ENCODE data around the gene RARG. TPM values are rescaled to one million over a fixed set of nuclear protein-coding genes. Genes with fewer than 3 reads are reported as not detected.
"Not testable (repeated sequence)": the region's sequence is repeated elsewhere in the genome, so short reads cannot be mapped to it uniquely, and the experiment has no call there.

The RARG gene
- total RNA-seq, 1 donor from 2014 or later = 18.2 TPM

- ATAC-seq = no peak
- intact Hi-C loops (cut with DNase I) = loop anchor here (5.0 kb wide), 1 partner anchor 113 kb away; no protein-coding TSS in a partner anchor
- no peak for DNase-seq (ENCODE audit: missing footprints)
Measured at GRCh38 chr12:53184828-53185227, 47.2 kb downstream of the RARG start.

GRCh38 chr12:53182903-53183302 lies 49.1 kb downstream of the RARG start:
- intact Hi-C loops (cut with DNase I) = loop anchor here (5.0 kb wide), 1 partner anchor 111 kb away; no protein-coding TSS in a partner anchor
- ATAC-seq (no peak), DNase-seq (ENCODE audit: missing footprints) (no peak)

- intact Hi-C loops (cut with DNase I) = loop anchor here (1.0 to 5.0 kb wide), 2 partner anchors 83 to 110 kb away; no protein-coding TSS in a partner anchor
- no peak for ATAC-seq
- no peak for DNase-seq (ENCODE audit: missing footprints)
Measured at GRCh38 chr12:53181935-53182334, 50.1 kb downstream of the RARG start.

GRCh38 chr12:53180931-53181645 lies 50.9 kb downstream of the RARG start:
- intact Hi-C loops (cut with DNase I) = loop anchor here (1.0 to 5.0 kb wide), 2 partner anchors 82 to 109 kb away; no protein-coding TSS in a partner anchor
- DNase-seq (ENCODE audit: missing footprints) (peak; percentile 83), ATAC-seq (peak; percentile 82)

GRCh38 chr12:53180220-53180930 lies 51.6 kb downstream of the RARG start, which contains the start of the genes CSAD and ZNF740:
TSS of gene CSAD (minus strand) at chr12:53180925. CDS start at chr12:53173470, 7,455 bp downstream.
TSS of gene ZNF740 (plus strand) at chr12:53180722. CDS start at chr12:53181984, 1,262 bp downstream.
- ATAC-seq = peak; percentile 100
- peak; percentile 99 for DNase-seq (ENCODE audit: missing footprints)
- intact Hi-C loops (cut with DNase I) = loop anchor here (5.0 kb wide), 1 partner anchor 108 kb away; no protein-coding TSS in a partner anchor

- intact Hi-C loops (cut with DNase I) = loop anchor here (5.0 kb wide), 1 partner anchor 107 kb away; no protein-coding TSS in a partner anchor
- ATAC-seq (peak; percentile 20), DNase-seq (ENCODE audit: missing footprints) (no peak)
Measured at GRCh38 chr12:53179687-53180219, 52.3 kb downstream of the RARG start.

GRCh38 chr12:53178803-53179202 lies 53.2 kb downstream of the RARG start:
- intact Hi-C loops (cut with DNase I); DNase-seq (ENCODE audit: missing footprints): not testable (repeated sequence)

GRCh38 chr12:53177447-53177846 lies 54.6 kb downstream of the RARG start:
- DNase-seq (ENCODE audit: missing footprints); intact Hi-C loops (cut with DNase I); ATAC-seq: not testable (repeated sequence)

More at GRCh38 chr12:53178803-53179202, 53.2 kb downstream of the RARG start:
- not testable (repeated sequence) for ATAC-seq

- DNase-seq (ENCODE audit: missing footprints) = no peak
- intact Hi-C loops (cut with DNase I) = no loop called here
- no peak for ATAC-seq
Measured at GRCh38 chr12:53176750-53177149, 55.3 kb downstream of the RARG start.

GRCh38 chr12:53174881-53175491 lies 57.0 kb downstream of the RARG start:
- DNase-seq (ENCODE audit: missing footprints) (no peak), ATAC-seq (no peak)
- intact Hi-C loops (cut with DNase I) = no loop called here

- DNase-seq (ENCODE audit: missing footprints) (no peak), ATAC-seq (no peak)
- intact Hi-C loops (cut with DNase I) = no loop called here
Measured at GRCh38 chr12:53173085-53173715, 58.8 kb downstream of the RARG start.

GRCh38 chr12:53172352-53172751 lies 59.7 kb downstream of the RARG start:
- no peak for DNase-seq (ENCODE audit: missing footprints)
- no peak for ATAC-seq
- intact Hi-C loops (cut with DNase I) = no loop called here

GRCh38 chr12:53171725-53172329 lies 60.2 kb downstream of the RARG start:
- no peak for ATAC-seq
- intact Hi-C loops (cut with DNase I) = no loop called here
- no peak for DNase-seq (ENCODE audit: missing footprints)

- DNase-seq (ENCODE audit: missing footprints) (no peak), ATAC-seq (no peak)
- intact Hi-C loops (cut with DNase I) = no loop called here
Measured at GRCh38 chr12:53170876-53171724, 60.9 kb downstream of the RARG start.

- no peak for ATAC-seq
- intact Hi-C loops (cut with DNase I) = no loop called here
- DNase-seq (ENCODE audit: missing footprints) = no peak
Measured at GRCh38 chr12:53170215-53170614, 61.8 kb downstream of the RARG start.

GRCh38 chr12:53169644-53170043 lies 62.4 kb downstream of the RARG start:
- intact Hi-C loops (cut with DNase I) = no loop called here
- ATAC-seq (no peak), DNase-seq (ENCODE audit: missing footprints) (no peak)

- DNase-seq (ENCODE audit: missing footprints) (no peak), ATAC-seq (no peak)
- intact Hi-C loops (cut with DNase I) = no loop called here
Measured at GRCh38 chr12:53166837-53167236, 65.2 kb downstream of the RARG start.
